Ascending aorta (tissue), 2 donors: ENCODE results near the gene PTGDS. TPM values are rescaled to one million over a fixed set of nuclear protein-coding genes. Genes with fewer than 3 reads are reported as not detected.

Source experiments
- DNase-seq, 2 donors: peaks; one replicate each; pipeline ENCODE4 v3.0.0-alpha.2; 2019; ENCODE audit warnings: low spot score in 2 of 2
- H3K27ac ChIP-seq, 2 donors: fragments of 200-600 bp; sonication (generic); one replicate each; pipeline ENCODE4 v1.5.1; 2016 to 2017; ENCODE audit warnings: mild to moderate bottlenecking in 1 of 2
- H3K27me3 ChIP-seq: fragments of 200-600 bp; sonication (generic); one replicate; pipeline ENCODE4 v1.5.1; 2017
- H3K36me3 ChIP-seq, 2 donors: fragments of 200-600 bp; sonication (generic); one replicate each; pipeline ENCODE4 v1.5.1; 2016
- H3K4me1 ChIP-seq, 2 donors: fragments of 200-600 bp; sonication (generic); one replicate each; pipeline ENCODE4 v1.5.1; 2016 to 2017; ENCODE audit warnings: mild to moderate bottlenecking in 1 of 2
- H3K4me3 ChIP-seq, 2 donors: fragments of 200-600 bp; sonication (generic); one replicate each; pipeline ENCODE4 v1.5.1; 2016 to 2017; ENCODE audit warnings: mild to moderate bottlenecking in 1 of 2
- H3K9me3 ChIP-seq, 2 donors: fragments of 200-600 bp; sonication (generic); one replicate each; pipeline ENCODE4 v1.5.1; 2016
- intact Hi-C: fragments of 100-400 bp; cut with DNase I; formaldehyde crosslinking; loops from one replicate; pipeline ENCODE4 v1.15.1; 2023
- total RNA-seq: library from RNA; depleted of rRNA; stranded (reverse); fragments of >200 nt; gene quantifications from one replicate; pipeline ENCODE4 v1.1.0, GENCODE V29; 2016
- TF ChIP-seq, protein P1 (sequence below), 3 experiments: fragments of 200-600 bp in 2 of 3; fragments of 450-650 bp in 1 of 3; sonication (generic) in 2 of 3; IDR thresholded peaks; one replicate each; pipeline ENCODE4 v1.5.1; 2016 to 2019; ENCODE audit warnings: antibody characterized with exemption in 3 of 3, mild to moderate bottlenecking in 1 of 3, moderate library complexity in 1 of 3

The PTGDS gene
- total RNA-seq, 1 donor from 2014 or later = 68.3 TPM

DNA sequence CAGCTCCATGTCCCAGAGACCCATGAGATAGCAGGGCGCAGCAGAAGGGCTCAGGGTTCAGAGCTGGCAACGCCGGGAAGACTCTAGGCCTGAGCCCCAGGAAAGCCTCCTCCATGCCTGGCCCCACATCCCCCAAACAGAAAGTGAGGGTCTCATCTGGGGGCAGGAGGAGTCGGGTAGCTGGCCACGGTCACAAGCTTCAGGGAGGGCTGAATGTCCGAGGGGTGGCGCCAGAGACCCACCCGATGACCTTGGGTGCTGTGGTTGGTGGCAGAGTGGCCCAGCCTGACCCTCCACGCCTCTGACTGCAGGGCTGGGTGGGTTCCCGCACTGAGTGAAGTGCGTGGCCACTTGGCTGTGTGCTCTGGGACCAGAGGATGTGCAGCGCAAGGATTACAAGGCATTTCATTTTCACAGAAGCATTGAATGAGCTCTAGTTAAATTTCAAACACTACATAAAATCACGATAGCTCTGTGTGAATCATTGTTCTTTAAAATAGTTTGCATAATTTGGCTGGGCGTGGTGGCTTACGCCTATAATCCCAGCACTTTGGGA lies 29.3 kb upstream of the PTGDS start:
- Histone ChIP-seq H3K27ac (peak overlapping the region in 1 of 2 donors; percentile 12), H3K4me3 (no peak overlapping the region), H3K9me3 (no peaks in the 10 kb centered on the region), H3K36me3 (peaks cover 0 to 1% of the 10 kb centered on the region in 2 donors), H3K4me1 (peaks cover 5 to 19% of the 10 kb centered on the region in 2 donors), H3K27me3 (no peaks in the 10 kb centered on the region)
- DNase-seq = no peak
- TF ChIP-seq, protein P1, sequence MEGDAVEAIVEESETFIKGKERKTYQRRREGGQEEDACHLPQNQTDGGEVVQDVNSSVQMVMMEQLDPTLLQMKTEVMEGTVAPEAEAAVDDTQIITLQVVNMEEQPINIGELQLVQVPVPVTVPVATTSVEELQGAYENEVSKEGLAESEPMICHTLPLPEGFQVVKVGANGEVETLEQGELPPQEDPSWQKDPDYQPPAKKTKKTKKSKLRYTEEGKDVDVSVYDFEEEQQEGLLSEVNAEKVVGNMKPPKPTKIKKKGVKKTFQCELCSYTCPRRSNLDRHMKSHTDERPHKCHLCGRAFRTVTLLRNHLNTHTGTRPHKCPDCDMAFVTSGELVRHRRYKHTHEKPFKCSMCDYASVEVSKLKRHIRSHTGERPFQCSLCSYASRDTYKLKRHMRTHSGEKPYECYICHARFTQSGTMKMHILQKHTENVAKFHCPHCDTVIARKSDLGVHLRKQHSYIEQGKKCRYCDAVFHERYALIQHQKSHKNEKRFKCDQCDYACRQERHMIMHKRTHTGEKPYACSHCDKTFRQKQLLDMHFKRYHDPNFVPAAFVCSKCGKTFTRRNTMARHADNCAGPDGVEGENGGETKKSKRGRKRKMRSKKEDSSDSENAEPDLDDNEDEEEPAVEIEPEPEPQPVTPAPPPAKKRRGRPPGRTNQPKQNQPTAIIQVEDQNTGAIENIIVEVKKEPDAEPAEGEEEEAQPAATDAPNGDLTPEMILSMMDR (IDR thresholded peaks at IDR 0.05) = peak in 1 of 3 experiments; percentile 52
- intact Hi-C loops = loop anchor here (2.0 kb wide), 1 partner anchor 81 kb away; the partner anchor contains the start of gene ABCA2

DNA sequence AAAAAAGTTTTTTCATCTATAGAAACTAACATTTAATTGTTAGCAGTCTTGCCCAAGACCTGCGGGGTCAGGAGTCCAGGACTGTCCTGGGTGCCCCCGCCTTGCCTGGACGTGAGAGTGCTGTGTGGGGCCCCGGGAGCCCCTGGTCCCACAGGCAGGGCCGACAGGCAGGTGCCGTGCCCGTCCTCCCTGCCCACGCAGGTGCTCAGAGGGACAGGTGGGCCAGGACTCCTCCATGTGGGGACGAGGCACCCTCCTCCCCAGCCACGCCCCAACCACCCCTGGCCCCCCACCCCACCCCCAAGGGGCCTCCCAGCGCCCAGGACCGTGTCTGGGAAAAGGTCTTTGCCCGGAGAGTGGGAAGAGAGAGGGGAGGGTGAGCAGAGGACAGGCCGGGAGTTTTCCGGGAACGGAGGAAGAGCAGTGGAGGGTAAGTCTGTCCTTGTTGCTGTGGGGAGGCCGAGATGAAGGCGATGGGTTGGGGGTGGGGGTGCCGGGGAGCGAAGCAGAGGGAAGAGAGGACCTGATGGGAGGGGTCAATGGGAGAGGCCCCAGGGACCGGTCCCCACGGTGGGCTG lies 28.0 kb upstream of the PTGDS start:
- Histone ChIP-seq H3K27me3 (no peaks in the 10 kb centered on the region), H3K36me3 (no peaks in the 10 kb centered on the region), H3K4me3 (peak overlapping the region; percentile 62 to 83), H3K9me3 (no peaks in the 10 kb centered on the region), H3K27ac (peak overlapping the region; percentile 81 to 88), H3K4me1 (peaks cover 0 to 12% of the 10 kb centered on the region in 2 donors)
- intact Hi-C loops = loop anchor here (2.0 kb wide), 1 partner anchor 79 kb away; the partner anchor contains the start of gene ABCA2
- TF ChIP-seq, protein P1 (IDR thresholded peaks at IDR 0.05) = no peak
- DNase-seq = no peak

DNA sequence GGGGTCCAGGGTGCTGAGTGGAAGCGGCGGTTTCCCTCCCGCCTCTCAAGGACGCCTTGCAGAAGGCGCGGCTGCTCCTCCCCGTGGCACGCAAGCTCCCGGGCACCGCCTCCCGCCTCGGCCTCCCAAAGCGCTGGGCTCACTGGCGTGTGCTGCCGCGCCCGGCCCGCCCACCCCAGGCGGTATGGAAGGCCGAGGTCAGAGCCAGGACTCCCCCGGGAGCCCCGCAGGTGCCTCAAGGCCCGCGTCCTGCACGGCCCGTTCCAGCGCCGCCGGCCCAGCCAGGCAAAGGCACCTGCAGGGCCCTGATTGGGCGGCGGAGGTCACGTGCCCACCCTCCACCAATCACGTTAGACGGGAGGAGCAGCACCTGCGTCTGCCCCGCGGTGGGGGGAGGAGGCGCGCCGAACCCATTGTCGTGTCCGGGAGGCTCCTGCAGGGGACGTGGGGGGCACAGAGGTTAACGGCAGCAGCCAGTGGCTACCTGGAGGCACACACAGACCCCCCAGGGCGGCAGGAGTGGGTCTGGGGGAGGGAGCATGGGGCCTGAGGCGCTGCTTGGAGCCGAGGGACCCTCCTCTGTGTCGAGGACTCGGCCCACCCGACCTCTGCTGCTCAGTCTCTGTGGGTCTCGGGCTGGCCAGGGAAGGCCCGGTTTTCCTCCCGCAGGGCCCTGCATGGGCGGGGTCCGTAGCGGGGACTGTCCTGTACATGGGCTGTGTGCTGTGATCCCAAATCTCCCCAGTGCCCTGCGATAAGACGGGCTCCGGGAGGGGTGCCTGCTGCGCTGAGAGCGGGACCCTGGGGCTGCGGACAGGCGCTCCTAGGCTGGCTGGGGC lies 27.3 kb upstream of the PTGDS start:
- intact Hi-C loops = loop anchor here (2.0 kb wide), 2 partner anchors 79 to 159 kb away; partner anchors contain the start of genes ABCA2 and TMEM141
- TF ChIP-seq, protein P1 (IDR thresholded peaks at IDR 0.05) = peak in 2 of 3 experiments; percentile 10 to 25
- H3K4me1 ChIP-seq = peaks cover 0 to 12% of the 10 kb centered on the region in 2 donors
- H3K36me3 ChIP-seq = no peaks in the 10 kb centered on the region
- H3K27me3 ChIP-seq = no peaks in the 10 kb centered on the region
- H3K4me3 ChIP-seq = peak overlapping the region; percentile 62 to 83
- no peaks in the 10 kb centered on the region for H3K9me3 ChIP-seq
- peak overlapping the region; percentile 81 to 88 for H3K27ac ChIP-seq
- peak; percentile 88 to 96 for DNase-seq

DNA sequence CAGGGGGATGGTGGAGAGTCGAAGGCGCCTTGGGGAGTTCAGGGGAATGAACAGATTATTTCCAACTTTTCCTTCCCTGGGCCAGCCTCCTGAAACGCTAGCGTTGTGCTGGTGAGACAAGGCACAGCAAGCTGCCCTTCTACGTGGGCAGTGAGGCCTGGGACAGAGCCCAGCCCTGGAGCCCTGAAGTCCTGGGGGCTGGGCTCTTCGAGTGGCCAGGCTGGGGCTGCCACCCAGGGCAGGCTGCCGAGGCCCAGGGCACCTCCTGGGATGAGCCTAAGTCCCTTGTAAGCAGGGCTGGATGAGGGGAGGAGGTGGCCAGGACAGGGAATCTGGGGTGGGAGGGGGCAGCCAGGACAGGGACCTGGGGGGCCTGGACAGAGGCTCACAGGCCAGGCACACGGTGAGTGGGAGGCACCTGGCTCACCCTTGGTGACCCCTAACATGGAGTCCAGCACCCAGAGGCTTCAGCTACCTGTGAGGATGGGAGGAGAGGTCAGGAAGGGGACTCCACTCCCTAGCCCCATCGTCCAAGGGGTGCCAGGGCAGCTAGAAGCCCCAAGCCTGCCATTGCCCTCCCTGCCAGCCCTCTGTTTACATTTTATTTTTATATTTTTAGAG lies 26.5 kb upstream of the PTGDS start:
- TF ChIP-seq, protein P1 (IDR thresholded peaks at IDR 0.05) = no peak
- intact Hi-C loops = loop anchor here (2.0 kb wide), 1 partner anchor 160 kb away; the partner anchor contains the start of gene TMEM141
- peak overlapping the region; percentile 81 to 88 for H3K27ac ChIP-seq
- H3K9me3 ChIP-seq = no peaks in the 10 kb centered on the region
- no peaks in the 10 kb centered on the region for H3K27me3 ChIP-seq
- no peak for DNase-seq
- peaks cover 0 to 12% of the 10 kb centered on the region in 2 donors for H3K4me1 ChIP-seq
- no peaks in the 10 kb centered on the region for H3K36me3 ChIP-seq
- peak overlapping the region; percentile 62 to 83 for H3K4me3 ChIP-seq
